HG02571 (cell line): ENCODE data around the gene CCDC27.
"Not testable (repeated sequence)": the region's sequence is repeated elsewhere in the genome, so short reads cannot be mapped to it uniquely, and the experiment has no call there.

Experiments used
- ATAC-seq: cut with Tn5 transposase; IDR thresholded peaks from one replicate; pipeline ENCODE4 v1.9.1; 2021; ENCODE audit warnings: mild to moderate bottlenecking, moderate library complexity; ENCODE audit not compliant: unreplicated experiment

The CCDC27 gene

GRCh38 chr1:3717715-3718601, 34.3 kb upstream of the CCDC27 start:
- no peak for ATAC-seq

- no peak for ATAC-seq
Measured at GRCh38 chr1:3718764-3719163, 33.5 kb upstream of the CCDC27 start.

- no peak for ATAC-seq
Measured at GRCh38 chr1:3721955-3722465, 30.2 kb upstream of the CCDC27 start.

DNA sequence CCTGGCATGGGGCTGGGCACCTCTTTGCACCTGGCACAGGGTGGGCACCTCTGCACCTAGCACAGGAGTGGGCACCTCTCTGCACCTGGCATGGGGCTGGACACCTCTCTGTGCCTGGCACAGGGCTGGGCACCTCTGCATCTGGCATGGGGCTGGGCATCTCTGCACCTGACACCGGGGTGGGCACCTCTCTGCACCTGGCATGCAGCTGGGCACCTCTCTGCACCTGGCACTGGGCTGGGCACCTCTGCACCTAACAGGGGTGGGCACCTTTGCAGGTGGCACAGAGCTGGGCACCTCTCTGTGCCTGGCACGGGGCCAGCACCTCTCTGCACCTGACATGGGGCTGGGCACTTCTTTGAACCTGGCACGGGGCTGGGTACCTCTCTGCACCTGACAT, 29.4 kb upstream of the CCDC27 start:
- ATAC-seq, result no peak

DNA sequence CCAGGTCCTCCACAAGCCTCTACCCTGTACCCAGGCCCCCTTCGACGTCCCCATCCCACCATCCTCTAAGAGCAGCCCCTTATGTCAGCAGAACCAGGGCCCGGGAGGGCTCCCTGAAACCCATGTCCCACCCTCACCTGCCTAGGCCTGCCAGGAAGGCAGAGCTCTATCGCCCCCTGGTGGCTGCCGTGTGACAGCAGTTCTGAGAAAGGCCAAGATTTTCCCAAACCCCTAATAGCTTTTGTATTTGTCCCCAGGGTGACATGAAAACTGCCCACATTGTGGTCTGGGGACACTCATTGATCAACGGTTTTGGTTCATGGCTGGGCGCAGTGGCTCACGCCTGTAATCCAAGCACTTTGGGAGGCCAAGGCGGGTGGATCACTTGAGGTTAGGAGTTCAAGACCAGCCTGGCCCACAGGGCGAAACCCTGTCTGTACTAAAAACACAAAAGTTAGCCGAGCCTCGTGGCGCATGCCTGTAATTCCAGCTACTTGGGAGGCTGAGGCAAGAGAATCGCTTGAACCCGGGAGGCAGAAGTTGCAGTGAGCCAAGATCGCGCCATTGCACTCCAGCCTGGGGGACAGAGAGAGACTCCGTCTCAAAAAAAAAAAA, 27.7 kb upstream of the CCDC27 start:
- ATAC-seq, result not testable (repeated sequence)

DNA sequence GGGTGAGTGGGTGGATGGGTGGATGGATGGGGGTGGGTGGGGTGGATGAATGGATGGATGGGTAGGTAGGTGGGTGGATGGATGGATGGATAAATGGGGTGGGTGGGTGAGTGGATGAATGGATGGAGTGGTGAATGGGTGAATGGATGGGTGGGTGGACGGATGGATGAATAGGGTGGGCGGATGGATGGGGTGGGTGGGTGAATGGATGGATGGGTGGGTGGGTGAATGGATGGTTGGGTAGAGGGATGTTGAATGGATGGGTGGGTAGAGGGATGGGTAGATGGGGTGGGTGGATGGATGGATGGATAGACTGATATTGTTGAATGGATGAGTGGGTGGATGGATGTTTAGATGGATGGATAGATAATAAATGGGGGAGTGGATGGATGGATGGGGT, 26.9 kb upstream of the CCDC27 start:
- ATAC-seq, result no peak

- ATAC-seq, result no peak
Measured at GRCh38 chr1:3727042-3727824, 25.0 kb upstream of the CCDC27 start.

DNA sequence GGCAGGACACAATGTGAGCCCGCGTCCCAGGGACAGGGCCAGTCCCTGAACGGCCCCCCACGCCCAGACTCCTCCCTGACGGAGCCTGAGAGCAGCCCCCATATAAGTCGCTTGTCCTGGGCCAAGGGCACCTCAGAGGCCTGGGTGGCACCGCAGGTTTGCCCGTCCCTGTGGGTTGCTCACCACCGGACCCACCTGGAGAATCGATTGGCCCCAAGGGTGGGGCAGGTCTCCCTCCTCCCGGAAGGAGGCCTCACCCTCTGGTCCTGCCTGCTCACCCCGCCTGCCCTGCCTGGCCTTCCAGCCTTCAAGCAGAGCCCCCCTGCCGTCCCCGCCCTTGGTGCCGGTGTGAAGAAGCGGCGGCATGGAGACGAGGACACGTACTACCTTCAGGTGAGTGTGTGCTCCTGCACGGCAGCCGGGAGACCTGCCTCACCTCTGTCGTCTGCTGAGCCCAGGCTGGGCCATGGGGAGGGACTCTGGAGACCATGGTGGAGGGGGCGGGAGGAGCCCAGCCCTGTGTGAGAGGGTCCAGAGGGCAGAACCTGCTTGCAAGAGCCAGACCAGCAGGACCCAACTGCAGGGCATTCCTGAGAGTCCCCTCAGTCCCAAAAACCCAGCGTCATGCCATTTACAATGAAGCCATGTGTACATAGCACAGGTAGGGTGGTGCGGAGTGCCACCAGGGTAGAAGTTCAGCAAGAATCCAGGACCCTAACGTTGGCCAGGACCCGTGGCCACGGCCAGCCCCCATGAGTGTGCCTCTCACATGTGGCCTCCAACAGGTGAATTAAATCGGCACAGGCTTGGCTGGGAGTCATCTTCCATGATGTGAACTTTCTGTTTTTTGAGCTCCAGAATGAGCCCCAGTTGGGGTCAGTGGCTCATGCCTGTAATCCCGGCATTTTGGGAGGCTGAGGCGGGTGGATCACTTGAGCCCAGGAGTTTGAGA, 24.1 kb upstream of the CCDC27 start:
- no peak for ATAC-seq

GRCh38 chr1:3729594-3730542, 22.4 kb upstream of the CCDC27 start:
- no peak for ATAC-seq

GRCh38 chr1:3730543-3731247, 21.6 kb upstream of the CCDC27 start:
- no peak for ATAC-seq

DNA sequence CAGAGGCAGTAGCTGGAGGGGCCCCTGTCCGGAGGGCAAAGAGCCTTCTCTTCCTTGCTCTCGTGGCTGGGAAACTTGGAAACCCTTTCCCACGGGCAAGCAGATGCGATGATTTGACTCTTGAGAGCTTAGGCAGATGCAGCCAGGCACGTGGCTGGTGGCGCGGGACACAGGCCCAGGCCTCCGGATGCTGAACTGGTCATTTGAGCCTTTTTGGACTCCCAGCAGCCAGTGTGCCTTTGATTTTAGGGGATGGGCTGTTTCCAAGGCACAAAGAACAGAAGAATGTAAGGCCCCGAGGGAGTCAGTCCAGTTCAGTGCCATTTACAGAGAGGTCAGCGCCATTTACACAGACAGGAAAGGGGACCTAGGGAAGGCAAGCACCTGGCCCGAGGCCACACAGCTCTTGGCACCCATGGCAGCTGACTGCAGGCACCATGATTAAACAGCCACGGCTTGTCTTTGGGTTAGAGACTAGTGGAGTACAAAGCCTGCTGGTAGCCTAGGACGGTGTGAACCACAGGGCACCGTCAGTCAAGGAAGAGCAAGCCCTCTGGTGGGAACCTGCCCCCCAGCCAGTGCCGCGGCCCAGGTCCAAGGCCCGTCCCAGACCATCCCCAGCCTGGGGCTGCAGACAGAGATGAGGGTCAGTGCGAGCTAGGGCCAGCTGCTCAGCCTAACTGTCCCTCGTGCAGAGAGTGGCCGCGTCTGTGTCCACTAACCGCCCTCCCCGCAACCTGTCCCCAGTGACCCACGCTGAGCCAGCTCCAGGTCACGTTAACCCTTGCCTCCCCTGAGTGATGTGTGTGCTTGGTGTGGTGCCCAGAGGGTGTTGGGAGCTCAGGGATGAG, 20.4 kb upstream of the CCDC27 start:
- ATAC-seq, result no peak

DNA sequence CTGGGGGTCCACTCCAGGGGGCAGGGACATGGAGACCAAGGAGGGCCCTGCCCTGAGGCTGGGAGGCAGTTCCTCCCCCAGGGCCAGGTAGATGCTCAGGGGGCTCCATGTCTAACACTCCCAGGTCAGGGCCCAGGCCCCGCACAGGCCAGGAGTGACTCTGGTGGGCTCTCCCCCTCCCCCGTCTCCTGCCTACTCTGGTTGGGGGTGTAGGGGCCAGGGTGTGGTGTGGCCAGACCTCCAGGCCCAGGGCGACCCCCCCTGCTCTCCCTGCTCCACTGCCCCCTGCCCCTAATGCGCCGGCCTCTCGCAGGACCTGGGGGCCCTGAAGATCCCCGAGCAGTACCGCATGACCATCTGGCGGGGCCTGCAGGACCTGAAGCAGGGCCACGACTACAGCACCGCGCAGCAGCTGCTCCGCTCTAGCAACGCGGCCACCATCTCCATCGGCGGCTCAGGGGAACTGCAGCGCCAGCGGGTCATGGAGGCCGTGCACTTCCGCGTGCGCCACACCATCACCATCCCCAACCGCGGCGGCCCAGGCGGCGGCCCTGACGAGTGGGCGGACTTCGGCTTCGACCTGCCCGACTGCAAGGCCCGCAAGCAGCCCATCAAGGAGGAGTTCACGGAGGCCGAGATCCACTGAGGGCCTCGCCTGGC, 19.7 kb upstream of the CCDC27 start:
- no peak for ATAC-seq

- no peak for ATAC-seq
Measured at GRCh38 chr1:3733094-3733882, 19.0 kb upstream of the CCDC27 start.

- no peak for ATAC-seq
Measured at GRCh38 chr1:3733883-3734589, 18.2 kb upstream of the CCDC27 start.

DNA sequence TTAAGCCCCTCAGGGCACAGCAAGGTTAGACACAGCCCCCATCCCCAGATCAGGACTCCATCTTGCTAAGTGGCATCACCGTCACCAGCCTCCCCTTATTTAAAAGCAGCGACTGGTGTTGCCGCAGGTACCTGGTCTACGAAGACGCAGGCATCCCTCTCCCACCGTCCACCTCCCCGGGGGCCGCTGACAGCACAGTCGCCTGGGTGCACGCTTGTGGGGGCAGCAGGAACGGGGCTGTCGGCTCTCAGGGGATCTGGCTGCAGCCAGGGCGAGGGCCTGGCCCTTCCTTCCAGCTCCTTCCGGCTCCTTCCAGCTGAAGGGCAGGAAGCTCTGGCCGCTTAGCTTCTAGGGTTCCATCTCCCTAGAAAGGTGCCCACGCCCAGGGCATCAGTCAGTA, 17.6 kb upstream of the CCDC27 start:
- no peak for ATAC-seq
